HUES6 (cell line): Measurements from ENCODE around the gene FIGNL2.
"Not testable (repeated sequence)": the region's sequence is repeated elsewhere in the genome, so short reads cannot be mapped to it uniquely, and the experiment has no call there.

Source experiments
- H3K27ac ChIP-seq: 2 replicates; pipeline ENCODE4 v1.7.0; 2013; ENCODE audit warnings: low read depth, mild to moderate bottlenecking, low read length, inconsistent platforms
- H3K27me3 ChIP-seq: 2 replicates; pipeline ENCODE4 v1.6.1; 2013; ENCODE audit warnings: low read length; ENCODE audit not compliant: control insufficient read depth, insufficient read depth
- H3K36me3 ChIP-seq: 2 replicates; pipeline ENCODE4 v1.6.1; 2013; ENCODE audit warnings: low read length; ENCODE audit not compliant: control insufficient read depth, insufficient read depth
- H3K4me1 ChIP-seq: 2 replicates; pipeline ENCODE4 v1.6.1; 2013; ENCODE audit warnings: low read length; ENCODE audit not compliant: control insufficient read depth, insufficient read depth
- H3K4me3 ChIP-seq: 2 replicates; pipeline ENCODE4 v1.5.1; 2013; ENCODE audit warnings: low read depth, low read length
- H3K9ac ChIP-seq: one replicate; pipeline ENCODE4 v1.6.1; 2013; ENCODE audit warnings: mild to moderate bottlenecking, low read length
- H3K9me3 ChIP-seq: 2 replicates; pipeline ENCODE4 v1.6.1; 2013; ENCODE audit warnings: low read depth, low read length; ENCODE audit not compliant: control insufficient read depth, insufficient read depth

Gene FIGNL2

DNA sequence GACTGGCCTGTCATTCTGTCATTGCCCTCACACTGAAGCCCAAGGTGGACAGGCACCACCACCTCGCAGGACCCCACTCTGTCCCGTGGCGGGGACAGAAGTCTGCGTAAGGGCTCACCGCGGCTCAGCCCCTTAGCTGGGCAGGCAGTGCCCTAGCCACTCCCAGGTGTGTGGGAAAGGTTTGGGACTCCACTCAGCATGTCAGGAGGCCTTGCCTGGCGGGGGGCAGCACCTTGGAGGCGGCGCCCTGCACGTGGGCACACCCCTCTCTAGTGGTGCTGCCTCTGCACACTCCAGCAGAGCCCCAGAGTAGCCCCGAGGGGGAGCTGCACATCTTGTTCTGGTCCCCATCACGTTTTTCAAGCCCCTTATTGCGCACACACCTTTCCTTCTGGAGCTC is 35.6 kb downstream of the FIGNL2 start:
- Histone ChIP-seq H3K27ac (no peak overlapping the region), H3K36me3 (no peaks in the 10 kb centered on the region), H3K27me3 (peaks cover 24% of the 10 kb centered on the region), H3K4me3 (no peak overlapping the region), H3K9me3 (no peaks in the 10 kb centered on the region), H3K9ac (no peak overlapping the region), H3K4me1 (peaks cover 13% of the 10 kb centered on the region)

DNA sequence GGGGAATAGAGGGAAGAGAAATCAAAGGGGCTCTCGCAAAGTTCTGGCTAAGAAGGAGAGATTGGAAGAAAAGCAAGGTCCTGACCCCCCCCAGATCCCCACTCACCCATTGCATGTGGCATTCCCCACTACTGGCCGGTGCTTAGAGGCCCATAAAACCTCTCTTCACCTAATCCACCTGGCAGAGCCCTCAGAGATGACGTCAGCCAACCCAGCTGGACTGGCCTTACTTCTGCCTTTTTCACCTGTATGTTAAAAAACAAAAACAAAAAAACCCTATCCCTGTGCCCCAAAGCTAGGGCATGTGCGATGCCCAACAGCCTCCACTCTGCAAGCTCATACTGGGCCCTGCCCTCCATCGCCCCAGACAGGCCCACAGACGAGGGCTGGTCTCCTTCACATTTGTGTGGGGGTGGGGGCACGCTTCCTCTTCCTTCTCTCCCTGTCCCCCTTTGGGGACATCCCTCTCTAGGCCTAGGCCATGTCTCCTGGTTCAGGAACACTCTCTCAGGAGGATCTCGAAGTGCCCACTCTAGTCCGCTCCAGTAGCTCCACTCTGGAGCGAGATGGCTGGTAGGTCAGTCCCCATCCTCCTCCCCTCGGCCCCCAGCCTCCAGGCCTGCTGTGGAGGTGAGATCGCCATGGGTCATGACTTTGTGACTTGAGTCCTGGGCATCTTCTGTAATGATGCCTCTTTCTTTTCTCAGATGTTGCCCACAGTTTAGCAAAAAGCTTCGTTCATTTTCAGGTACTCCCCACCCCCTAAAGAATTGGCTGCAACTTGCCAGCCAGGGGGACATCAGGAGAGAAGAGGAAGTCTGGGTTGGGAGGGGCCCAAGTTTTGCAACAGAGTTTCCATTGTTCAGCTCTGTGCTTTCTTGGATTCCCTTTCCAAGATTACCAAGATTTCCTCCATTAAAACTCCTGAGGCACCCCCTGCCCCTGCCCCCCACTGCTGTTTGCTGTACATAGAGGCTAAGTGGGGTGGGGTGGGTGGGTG is 37.0 kb downstream of the FIGNL2 start:
- H3K4me3 ChIP-seq = no peak overlapping the region
- H3K27me3 ChIP-seq = peaks cover 24% of the 10 kb centered on the region
- H3K4me1 ChIP-seq = peaks cover 13% of the 10 kb centered on the region
- H3K36me3 ChIP-seq = no peaks in the 10 kb centered on the region
- H3K9ac ChIP-seq = no peak overlapping the region
- no peaks in the 10 kb centered on the region for H3K9me3 ChIP-seq
- H3K27ac ChIP-seq = no peak overlapping the region

DNA sequence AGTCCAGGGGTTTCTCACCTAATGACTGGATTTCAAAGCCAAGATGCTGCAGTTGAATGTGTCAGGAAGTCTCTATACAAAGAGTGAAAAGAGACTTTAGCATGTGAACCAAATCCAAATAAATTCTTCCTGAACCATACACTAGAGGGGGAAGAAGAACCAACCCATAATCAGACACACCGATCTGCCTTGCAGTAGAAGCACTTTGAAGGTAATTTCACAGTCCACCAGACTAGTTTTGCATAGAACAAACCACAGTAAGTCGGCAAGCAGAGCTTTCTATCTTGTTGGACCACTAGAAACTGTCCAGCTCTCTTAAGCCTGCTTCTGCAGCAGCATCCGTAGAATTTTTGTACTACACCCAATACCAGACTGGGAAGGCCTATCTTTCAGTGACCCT is 39.3 kb downstream of the FIGNL2 start:
- Histone ChIP-seq H3K27ac (no peak overlapping the region), H3K9me3 (no peaks in the 10 kb centered on the region), H3K4me1 (peaks cover 8% of the 10 kb centered on the region; the same call in 1 of the 2 replicates), H3K36me3 (no peaks in the 10 kb centered on the region), H3K27me3 (peaks cover 13% of the 10 kb centered on the region), H3K4me3 (no peak overlapping the region), H3K9ac (no peak overlapping the region)

DNA sequence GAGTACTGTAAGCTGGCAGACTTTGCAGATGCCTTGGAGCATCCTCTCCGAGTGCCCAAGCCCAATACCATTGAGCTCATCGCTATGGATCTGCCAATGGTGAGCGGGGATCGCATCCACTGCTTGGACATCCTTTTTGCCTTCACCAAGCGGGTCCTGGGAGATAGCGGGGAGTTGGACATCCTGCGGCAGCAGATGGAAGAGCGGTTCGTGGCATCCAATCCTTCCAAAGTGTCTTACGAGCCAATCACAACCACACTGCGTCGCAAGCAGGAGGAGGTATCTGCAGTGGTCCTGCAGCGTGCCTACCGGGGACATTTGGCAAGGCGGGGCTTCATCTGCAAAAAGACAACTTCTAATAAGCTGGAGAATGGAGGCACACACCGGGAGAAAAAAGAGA is 41.6 kb downstream of the FIGNL2 start:
- Histone ChIP-seq H3K27ac (no peak overlapping the region), H3K4me1 (peaks cover 6% of the 10 kb centered on the region; the same call in 1 of the 2 replicates), H3K27me3 (no peaks in the 10 kb centered on the region), H3K9me3 (no peaks in the 10 kb centered on the region), H3K9ac (no peak overlapping the region), H3K36me3 (no peaks in the 10 kb centered on the region), H3K4me3 (no peak overlapping the region)

- no peaks in the 10 kb centered on the region for H3K9me3 ChIP-seq
- H3K27me3 ChIP-seq = no peaks in the 10 kb centered on the region
- H3K4me3 ChIP-seq = no peak overlapping the region
- H3K4me1 ChIP-seq = no peaks in the 10 kb centered on the region
- no peak overlapping the region for H3K9ac ChIP-seq
- H3K36me3 ChIP-seq = peaks cover 4% of the 10 kb centered on the region; the same call in 1 of the 2 replicates
- H3K27ac ChIP-seq = no peak overlapping the region
Observed at GRCh38 chr12:51801027-51801426, 47.5 kb downstream of the FIGNL2 start.

DNA sequence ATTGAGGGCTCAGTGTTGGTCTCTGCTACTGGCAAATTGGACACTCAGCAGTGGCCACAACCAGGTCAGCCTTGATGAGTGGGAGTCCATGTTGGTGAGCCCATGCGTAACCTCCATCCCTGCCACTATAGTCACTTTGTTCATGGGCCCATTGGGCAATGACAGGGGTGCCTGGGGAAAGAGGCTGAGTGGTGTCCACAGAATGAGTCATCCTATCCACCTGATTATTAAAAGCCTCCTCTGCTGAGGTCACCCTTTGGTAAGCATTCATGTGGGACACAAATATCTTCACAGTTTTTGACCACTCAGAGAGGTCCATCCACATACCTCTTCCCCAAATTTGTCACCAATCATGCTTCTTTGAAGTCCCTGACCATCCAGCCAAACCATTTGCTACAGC is 50.0 kb downstream of the FIGNL2 start:
- no peaks in the 10 kb centered on the region for H3K27me3 ChIP-seq
- no peak overlapping the region for H3K9ac ChIP-seq
- H3K36me3 ChIP-seq = peaks cover 18% of the 10 kb centered on the region
- H3K4me1 ChIP-seq = no peaks in the 10 kb centered on the region
- H3K9me3 ChIP-seq = no peaks in the 10 kb centered on the region
- no peak overlapping the region for H3K27ac ChIP-seq
- H3K4me3 ChIP-seq = no peak overlapping the region

- not testable (repeated sequence) for H3K9ac ChIP-seq, H3K27ac ChIP-seq, H3K4me3 ChIP-seq, H3K4me1 ChIP-seq, H3K9me3 ChIP-seq, H3K27me3 ChIP-seq
- H3K36me3 ChIP-seq = peaks cover 22% of the 10 kb centered on the region
Observed at GRCh38 chr12:51798051-51798450, 50.5 kb downstream of the FIGNL2 start.

DNA sequence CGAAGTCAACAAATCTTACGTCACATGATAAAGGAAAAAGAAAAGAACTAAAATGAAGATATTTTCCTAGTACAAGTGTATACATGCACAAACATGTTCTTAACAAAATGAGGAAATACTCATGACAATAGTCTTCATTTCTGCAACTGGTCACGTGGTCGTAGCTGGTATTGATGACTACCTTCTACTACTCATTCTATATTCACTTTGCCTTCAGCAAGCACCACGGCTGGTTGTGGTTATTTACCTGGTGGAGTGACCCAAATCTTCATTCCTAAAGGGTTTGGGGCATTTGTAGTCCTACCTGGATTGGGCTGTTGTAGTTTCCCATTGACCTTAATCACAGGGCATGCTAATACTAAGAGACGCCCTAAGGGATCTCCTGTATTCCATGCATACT is 51.2 kb downstream of the FIGNL2 start:
- Histone ChIP-seq H3K27me3 (no peaks in the 10 kb centered on the region), H3K9ac (no peak overlapping the region), H3K27ac (no peak overlapping the region), H3K36me3 (peaks cover 24% of the 10 kb centered on the region), H3K4me3 (no peak overlapping the region), H3K4me1 (no peaks in the 10 kb centered on the region), H3K9me3 (no peaks in the 10 kb centered on the region)

- Histone ChIP-seq H3K36me3 (peaks cover 38% of the 10 kb centered on the region), H3K4me1 (no peaks in the 10 kb centered on the region), H3K27ac (no peak overlapping the region), H3K9ac (no peak overlapping the region), H3K4me3 (no peak overlapping the region), H3K9me3 (no peaks in the 10 kb centered on the region), H3K27me3 (no peaks in the 10 kb centered on the region)
Observed at GRCh38 chr12:51793201-51793600, 55.3 kb downstream of the FIGNL2 start.

DNA sequence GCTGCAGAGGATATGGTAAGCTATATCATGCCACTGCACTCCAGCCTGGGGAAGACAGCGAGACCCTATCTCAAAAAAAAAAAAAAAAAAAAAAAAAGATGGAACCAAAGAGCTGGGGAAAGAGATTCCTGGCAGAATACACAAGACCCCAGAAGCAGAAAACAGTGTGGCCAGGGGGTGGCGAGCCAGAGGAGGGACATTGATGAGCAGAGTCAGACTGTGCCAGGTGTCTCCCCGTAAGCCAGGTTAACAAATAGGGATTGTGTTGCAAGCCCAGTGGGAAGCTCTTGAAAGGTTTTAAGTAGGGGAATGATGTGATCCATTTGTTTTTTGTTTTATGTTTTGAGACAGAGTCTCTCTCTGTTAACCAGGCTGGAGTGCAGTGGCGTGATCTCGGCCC is 56.1 kb downstream of the FIGNL2 start:
- Histone ChIP-seq H3K4me3 (no peak overlapping the region), H3K36me3 (peaks cover 37% of the 10 kb centered on the region), H3K9me3 (no peaks in the 10 kb centered on the region), H3K4me1 (no peaks in the 10 kb centered on the region), H3K27ac (no peak overlapping the region), H3K27me3 (no peaks in the 10 kb centered on the region), H3K9ac (no peak overlapping the region)

GRCh38 chr12:51788876-51789275 is 59.6 kb downstream of the FIGNL2 start:
- H3K36me3 ChIP-seq = peaks cover 24% of the 10 kb centered on the region
- no peaks in the 10 kb centered on the region for H3K4me1 ChIP-seq
- no peaks in the 10 kb centered on the region for H3K27me3 ChIP-seq
- H3K9me3 ChIP-seq = no peaks in the 10 kb centered on the region
- no peak overlapping the region for H3K9ac ChIP-seq
- H3K27ac ChIP-seq = no peak overlapping the region
- H3K4me3 ChIP-seq = no peak overlapping the region
